Lung (tissue), 12 donors: Measurements from ENCODE around the gene GPRIN3. TPM values are rescaled to one million over a fixed set of nuclear protein-coding genes. Genes with fewer than 3 reads are reported as not detected.

Experiments
- ATAC-seq: fragments of 200-7000 bp; cut with Tn5 transposase; one replicate; pipeline ENCODE4 v1.9.1; 2020; ENCODE audit warnings: moderate number of reproducible peaks; ENCODE audit not compliant: insufficient read depth, low FRiP score
- DNase-seq, 3 donors: peaks; one replicate each; pipeline ENCODE4 v3.0.0-alpha.2; 2013 to 2017
- H3K27ac ChIP-seq, 2 donors: one replicate each; pipeline ENCODE4 v1.5.1; 2013; ENCODE audit warnings: mild to moderate bottlenecking in 2 of 2, moderate library complexity in 2 of 2, control low read depth in 1 of 2, inconsistent platforms in 1 of 2, low read depth in 1 of 2, low read length in 1 of 2
- H3K27me3 ChIP-seq, 3 donors: one replicate each; pipeline ENCODE4 v1.5.1; 2013; ENCODE audit warnings: low read length in 2 of 3; ENCODE audit not compliant: control insufficient read depth in 3 of 3, insufficient read depth in 3 of 3
- H3K36me3 ChIP-seq, 4 donors: one replicate each; pipeline ENCODE4 v1.5.1; 2013; ENCODE audit warnings: low read length in 4 of 4, mild to moderate bottlenecking in 1 of 4, moderate library complexity in 1 of 4; ENCODE audit not compliant: control insufficient read depth in 4 of 4, insufficient read depth in 4 of 4
- H3K4me1 ChIP-seq, 5 donors: one replicate each; pipeline ENCODE4 v1.5.1; 2013; ENCODE audit warnings: low read length in 5 of 5, mild to moderate bottlenecking in 2 of 5, moderate library complexity in 1 of 5; ENCODE audit not compliant: control insufficient read depth in 5 of 5, insufficient read depth in 5 of 5
- H3K4me3 ChIP-seq: one replicate; pipeline ENCODE4 v1.5.1; 2013; ENCODE audit warnings: mild to moderate bottlenecking, control low read depth, moderate library complexity
- H3K9ac ChIP-seq, 2 donors: one replicate each; pipeline ENCODE4 v1.5.1; 2013; ENCODE audit warnings: low read length in 2 of 2, control low read depth in 1 of 2; ENCODE audit not compliant: insufficient read depth in 1 of 2
- H3K9me3 ChIP-seq, 4 donors: one replicate each; pipeline ENCODE4 v1.5.1; 2013; ENCODE audit warnings: low read length in 3 of 4, mild to moderate bottlenecking in 1 of 4, moderate library complexity in 1 of 4; ENCODE audit not compliant: control insufficient read depth in 4 of 4, insufficient read depth in 3 of 4
- WGBS, 2 donors: extraction: QIAGEN DNeasy Blood & Tissue Kit; methylation state at CpG; one replicate each; pipeline ENCODE4 v1.1.7; 2013; 5-methylcytosine and 5-hydroxymethylcytosine counted together
- polyA plus RNA-seq, 2 donors: library from polyadenylated mRNA; stranded (reverse); fragments of 200-250 nt; gene quantifications; one replicate each; pipeline ENCODE4 v1.2.1, GENCODE V29; 2013
- total RNA-seq, 2 donors: library from RNA; depleted of rRNA in 1 of 2; stranded (reverse); fragments of >200 nt in 1 of 2; gene quantifications; one replicate each; pipeline ENCODE4 v1.2.1, GENCODE V29; 2014 to 2021
- TF ChIP-seq, protein P1 (sequence below): IDR thresholded peaks from 2 replicates; pipeline ENCODE4 v1.5.1; 2012; ENCODE audit warnings: mild to moderate bottlenecking; ENCODE audit errors: control extremely low read depth, extremely low read depth
- donor health status: control.
- donor health status: control.
- donor health status: Bipolar disorder and iron deficiency.
- donor health status: healthy.
- donor health status: DM: yes; HTN: yes; CAD: no.

GPRIN3 gene
- total and polyA plus RNA-seq, 4 donors = 1.6 to 14.4 (median 4.3) TPM

- 7 to 10% methylated on average over 6 of the region's 6 CpGs for WGBS, 2 donors
- Histone ChIP-seq H3K4me3 (peak overlapping the region; percentile 40), H3K4me1 (peaks cover 2 to 5% (median 4%) of the 10 kb centered on the region in 5 donors), H3K9me3 (no peaks in the 10 kb centered on the region), H3K27ac (peak overlapping the region; percentile 81 to 88), H3K27me3 (peaks cover 0 to 15% (median 10%) of the 10 kb centered on the region in 3 donors), H3K36me3 (no peaks in the 10 kb centered on the region), H3K9ac (peak overlapping the region in 1 of 2 donors; percentile 13)
- ATAC-seq (no peak), DNase-seq (no peak)
- TF ChIP-seq, protein P1, sequence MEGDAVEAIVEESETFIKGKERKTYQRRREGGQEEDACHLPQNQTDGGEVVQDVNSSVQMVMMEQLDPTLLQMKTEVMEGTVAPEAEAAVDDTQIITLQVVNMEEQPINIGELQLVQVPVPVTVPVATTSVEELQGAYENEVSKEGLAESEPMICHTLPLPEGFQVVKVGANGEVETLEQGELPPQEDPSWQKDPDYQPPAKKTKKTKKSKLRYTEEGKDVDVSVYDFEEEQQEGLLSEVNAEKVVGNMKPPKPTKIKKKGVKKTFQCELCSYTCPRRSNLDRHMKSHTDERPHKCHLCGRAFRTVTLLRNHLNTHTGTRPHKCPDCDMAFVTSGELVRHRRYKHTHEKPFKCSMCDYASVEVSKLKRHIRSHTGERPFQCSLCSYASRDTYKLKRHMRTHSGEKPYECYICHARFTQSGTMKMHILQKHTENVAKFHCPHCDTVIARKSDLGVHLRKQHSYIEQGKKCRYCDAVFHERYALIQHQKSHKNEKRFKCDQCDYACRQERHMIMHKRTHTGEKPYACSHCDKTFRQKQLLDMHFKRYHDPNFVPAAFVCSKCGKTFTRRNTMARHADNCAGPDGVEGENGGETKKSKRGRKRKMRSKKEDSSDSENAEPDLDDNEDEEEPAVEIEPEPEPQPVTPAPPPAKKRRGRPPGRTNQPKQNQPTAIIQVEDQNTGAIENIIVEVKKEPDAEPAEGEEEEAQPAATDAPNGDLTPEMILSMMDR = no peak
Observed at GRCh38 chr4:89307178-89307445, 488 bp downstream of the GPRIN3 start.

DNA sequence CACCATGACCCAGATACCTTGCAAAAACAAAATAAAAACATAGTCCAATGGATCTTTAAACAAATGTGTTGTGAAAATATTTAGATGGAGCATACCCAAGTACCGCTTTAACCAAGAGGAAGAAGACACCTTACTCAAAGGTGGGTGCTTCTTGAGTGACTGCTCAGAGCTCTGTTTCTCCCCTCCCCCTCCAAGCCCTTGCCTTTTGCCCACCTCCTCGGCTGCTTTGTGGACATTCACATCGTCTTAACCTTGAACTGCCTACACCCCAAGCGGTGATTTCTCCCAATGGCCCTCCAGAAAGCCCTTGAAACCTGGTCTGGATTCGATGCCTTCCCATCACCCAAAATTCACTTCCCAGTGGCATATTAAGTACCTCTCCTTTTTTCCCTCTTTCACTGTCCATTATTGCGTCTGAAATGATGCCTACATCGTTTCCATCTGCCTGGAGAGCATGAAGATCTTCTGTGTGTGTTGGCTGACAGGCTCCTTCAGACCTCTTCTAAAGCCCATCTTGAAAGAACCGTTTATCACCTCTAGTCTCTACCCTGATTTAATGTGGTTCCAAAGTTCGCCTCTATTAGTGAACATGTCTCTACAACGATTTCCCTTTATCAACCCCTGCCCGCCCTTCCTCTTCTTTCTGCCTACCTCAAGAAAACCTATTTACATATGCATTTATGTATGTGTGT lies 968 bp downstream of the GPRIN3 start:
- Histone ChIP-seq H3K27ac (peak overlapping the region; percentile 52 to 88), H3K27me3 (peaks cover 0 to 15% (median 10%) of the 10 kb centered on the region in 3 donors), H3K9ac (no peak overlapping the region), H3K9me3 (no peaks in the 10 kb centered on the region), H3K4me1 (peaks cover 2 to 9% (median 5%) of the 10 kb centered on the region in 5 donors), H3K4me3 (peak overlapping the region; percentile 28), H3K36me3 (no peaks in the 10 kb centered on the region)
- TF ChIP-seq, protein P1 = no peak
- 51 to 56% methylated on average over 11 of the region's 11 CpGs for WGBS, 2 donors
- DNase-seq = no peak
- ATAC-seq = no peak

- Histone ChIP-seq H3K4me3 (no peak overlapping the region), H3K27me3 (peaks cover 0 to 15% (median 10%) of the 10 kb centered on the region in 3 donors), H3K9me3 (no peaks in the 10 kb centered on the region), H3K9ac (no peak overlapping the region), H3K36me3 (no peaks in the 10 kb centered on the region), H3K27ac (peak overlapping the region in 1 of 2 donors; percentile 88), H3K4me1 (peaks cover 2 to 9% (median 5%) of the 10 kb centered on the region in 5 donors)
- TF ChIP-seq, protein P1 = no peak
- ATAC-seq (peak; percentile 71), DNase-seq (no peak)
- WGBS, 2 donors = 54 to 78% methylated on average over 8 of the region's 8 CpGs
Observed at GRCh38 chr4:89305712-89306437, 1.7 kb downstream of the GPRIN3 start.
